ENCODE results near the gene MFN2.

MFN2 gene

GRCh38 chr1:12046749-12047119, 66.5 kb downstream of the MFN2 start:
- H3K9me3 ChIP-seq (ENCODE audit: insufficient read depth, low read length), result no peaks in the 10 kb centered on the region; the same call in 1 of the 2 replicates
- DNase-seq (ENCODE audit: low read depth, low spot score), result no peak
- H3K27me3 ChIP-seq (ENCODE audit: insufficient read depth, insufficient read length), result no peaks in the 10 kb centered on the region
- H3K4me3 ChIP-seq (ENCODE audit: insufficient read length, low read depth), result no peak overlapping the region
- TF ChIP-seq ZNF274 (IDR thresholded peaks at IDR 0.05; ENCODE audit: low read depth, low read length) (no peak), YY1 (IDR thresholded peaks at IDR 0.05; ENCODE audit: insufficient read depth, insufficient read length) (no peak), SUZ12 (IDR thresholded peaks at IDR 0.05; ENCODE audit: extremely low read depth, insufficient read depth, insufficient read length) (no peak)
- H3K9ac ChIP-seq (ENCODE audit: insufficient read length, low read depth), result no peak overlapping the region
- peaks cover 1% of the 10 kb centered on the region for H3K4me1 ChIP-seq (ENCODE audit: insufficient read depth, insufficient read length)
- H3K36me3 ChIP-seq (ENCODE audit: insufficient read depth, insufficient read length, low read length), result no peaks in the 10 kb centered on the region

GRCh38 chr1:12047120-12047876, 67.1 kb downstream of the MFN2 start:
- Histone ChIP-seq H3K4me3 (ENCODE audit: insufficient read length, low read depth) (no peak overlapping the region), H3K4me1 (ENCODE audit: insufficient read depth, insufficient read length) (peaks cover 3% of the 10 kb centered on the region), H3K27me3 (ENCODE audit: insufficient read depth, insufficient read length) (no peaks in the 10 kb centered on the region), H3K36me3 (ENCODE audit: insufficient read depth, insufficient read length, low read length) (no peaks in the 10 kb centered on the region), H3K9me3 (ENCODE audit: insufficient read depth, low read length) (no peaks in the 10 kb centered on the region; the same call in 1 of the 2 replicates), H3K9ac (ENCODE audit: insufficient read length, low read depth) (no peak overlapping the region)
- TF ChIP-seq SUZ12 (IDR thresholded peaks at IDR 0.05; ENCODE audit: extremely low read depth, insufficient read depth, insufficient read length) (no peak), YY1 (IDR thresholded peaks at IDR 0.05; ENCODE audit: insufficient read depth, insufficient read length) (no peak)
- no peak for DNase-seq (ENCODE audit: low read depth, low spot score)

GRCh38 chr1:12048372-12048771, 68.1 kb downstream of the MFN2 start:
- no peaks in the 10 kb centered on the region; the same call in 1 of the 2 replicates for H3K9me3 ChIP-seq (ENCODE audit: insufficient read depth, low read length)
- DNase-seq (ENCODE audit: low read depth, low spot score), result no peak
- H3K4me3 ChIP-seq (ENCODE audit: insufficient read length, low read depth), result no peak overlapping the region
- TF ChIP-seq ZNF274 (IDR thresholded peaks at IDR 0.05; ENCODE audit: low read depth, low read length) (no peak), SUZ12 (IDR thresholded peaks at IDR 0.05; ENCODE audit: extremely low read depth, insufficient read depth, insufficient read length) (no peak), YY1 (IDR thresholded peaks at IDR 0.05; ENCODE audit: insufficient read depth, insufficient read length) (no peak)
- no peaks in the 10 kb centered on the region for H3K27me3 ChIP-seq (ENCODE audit: insufficient read depth, insufficient read length)
- no peaks in the 10 kb centered on the region for H3K36me3 ChIP-seq (ENCODE audit: insufficient read depth, insufficient read length, low read length)
- H3K9ac ChIP-seq (ENCODE audit: insufficient read length, low read depth), result no peak overlapping the region
- peaks cover 5% of the 10 kb centered on the region for H3K4me1 ChIP-seq (ENCODE audit: insufficient read depth, insufficient read length)

GRCh38 chr1:12049616-12050015, 69.4 kb downstream of the MFN2 start:
- no peak for DNase-seq (ENCODE audit: low read depth, low spot score)
- H3K9ac ChIP-seq (ENCODE audit: insufficient read length, low read depth), result no peak overlapping the region
- no peak overlapping the region for H3K4me3 ChIP-seq (ENCODE audit: insufficient read length, low read depth)
- H3K27me3 ChIP-seq (ENCODE audit: insufficient read depth, insufficient read length), result no peaks in the 10 kb centered on the region
- TF ChIP-seq ZNF274 (IDR thresholded peaks at IDR 0.05; ENCODE audit: low read depth, low read length) (no peak), YY1 (IDR thresholded peaks at IDR 0.05; ENCODE audit: insufficient read depth, insufficient read length) (no peak), SUZ12 (IDR thresholded peaks at IDR 0.05; ENCODE audit: extremely low read depth, insufficient read depth, insufficient read length) (no peak)
- peaks cover 5% of the 10 kb centered on the region for H3K4me1 ChIP-seq (ENCODE audit: insufficient read depth, insufficient read length)
- no peaks in the 10 kb centered on the region; the same call in 1 of the 2 replicates for H3K9me3 ChIP-seq (ENCODE audit: insufficient read depth, low read length)
- H3K36me3 ChIP-seq (ENCODE audit: insufficient read depth, insufficient read length, low read length), result no peaks in the 10 kb centered on the region

GRCh38 chr1:12051361-12051760, 71.1 kb downstream of the MFN2 start:
- H3K9me3 ChIP-seq (ENCODE audit: insufficient read depth, low read length), result no peaks in the 10 kb centered on the region; the same call in 1 of the 2 replicates
- H3K36me3 ChIP-seq (ENCODE audit: insufficient read depth, insufficient read length, low read length), result no peaks in the 10 kb centered on the region
- no peak for DNase-seq (ENCODE audit: low read depth, low spot score)
- H3K4me3 ChIP-seq (ENCODE audit: insufficient read length, low read depth), result no peak overlapping the region
- peaks cover 5% of the 10 kb centered on the region for H3K4me1 ChIP-seq (ENCODE audit: insufficient read depth, insufficient read length)
- H3K27me3 ChIP-seq (ENCODE audit: insufficient read depth, insufficient read length), result no peaks in the 10 kb centered on the region
- no peak overlapping the region for H3K9ac ChIP-seq (ENCODE audit: insufficient read length, low read depth)
- no peak for TF ChIP-seq YY1 (IDR thresholded peaks at IDR 0.05; ENCODE audit: insufficient read depth, insufficient read length)
- no peak for TF ChIP-seq SUZ12 (IDR thresholded peaks at IDR 0.05; ENCODE audit: extremely low read depth, insufficient read depth, insufficient read length)
- TF ChIP-seq ZNF274 (IDR thresholded peaks at IDR 0.05; ENCODE audit: low read depth, low read length), result no peak

GRCh38 chr1:12052008-12052573, 71.8 kb downstream of the MFN2 start:
- no peaks in the 10 kb centered on the region for H3K27me3 ChIP-seq (ENCODE audit: insufficient read depth, insufficient read length)
- no peaks in the 10 kb centered on the region for H3K36me3 ChIP-seq (ENCODE audit: insufficient read depth, insufficient read length, low read length)
- H3K9ac ChIP-seq (ENCODE audit: insufficient read length, low read depth), result no peak overlapping the region
- no peak overlapping the region for H3K4me3 ChIP-seq (ENCODE audit: insufficient read length, low read depth)
- DNase-seq (ENCODE audit: low read depth, low spot score), result no peak
- peaks cover 5% of the 10 kb centered on the region for H3K4me1 ChIP-seq (ENCODE audit: insufficient read depth, insufficient read length)
- no peaks in the 10 kb centered on the region; the same call in 1 of the 2 replicates for H3K9me3 ChIP-seq (ENCODE audit: insufficient read depth, low read length)
- no peak for TF ChIP-seq ZNF274 (IDR thresholded peaks at IDR 0.05; ENCODE audit: low read depth, low read length)
- TF ChIP-seq SUZ12 (IDR thresholded peaks at IDR 0.05; ENCODE audit: extremely low read depth, insufficient read depth, insufficient read length), result no peak
- no peak for TF ChIP-seq YY1 (IDR thresholded peaks at IDR 0.05; ENCODE audit: insufficient read depth, insufficient read length)

GRCh38 chr1:12052997-12053686, 72.9 kb downstream of the MFN2 start:
- Histone ChIP-seq H3K9me3 (ENCODE audit: insufficient read depth, low read length) (no peaks in the 10 kb centered on the region; the same call in 1 of the 2 replicates), H3K9ac (ENCODE audit: insufficient read length, low read depth) (no peak overlapping the region), H3K4me1 (ENCODE audit: insufficient read depth, insufficient read length) (peaks cover 8% of the 10 kb centered on the region), H3K27me3 (ENCODE audit: insufficient read depth, insufficient read length) (no peaks in the 10 kb centered on the region), H3K36me3 (ENCODE audit: insufficient read depth, insufficient read length, low read length) (no peaks in the 10 kb centered on the region), H3K4me3 (ENCODE audit: insufficient read length, low read depth) (no peak overlapping the region)
- DNase-seq (ENCODE audit: low read depth, low spot score), result no peak
- TF ChIP-seq YY1 (IDR thresholded peaks at IDR 0.05; ENCODE audit: insufficient read depth, insufficient read length) (no peak), SUZ12 (IDR thresholded peaks at IDR 0.05; ENCODE audit: extremely low read depth, insufficient read depth, insufficient read length) (no peak), ZNF274 (IDR thresholded peaks at IDR 0.05; ENCODE audit: low read depth, low read length) (no peak)

Data from NT2/D1 (cell line).